Activated T-helper 1 cell treated with anti-CD3 and anti-CD28 coated beads, Interleukin-12 subunit alpha, Interleukin-12 subunit beta, Interleukin-2, Interleukin-4 antibody, amounts not matched to agents 30 ng/mL and 10 ng/mL and 1 ng/mL, durations not matched to agents 14 hours and 24 hours and 36 hours (primary cell): ENCODE data around the gene IL3. TPM values are rescaled to one million over a fixed set of nuclear protein-coding genes. Genes with fewer than 3 reads are reported as not detected.

Source experiments
- DNase-seq: peaks from one replicate; pipeline ENCODE4 v3.0.0; 2021; ENCODE audit warnings: low spot score
- H3K27ac Mint-ChIP-seq: one replicate; pipeline ENCODE4 v1.8.0; 2021; ENCODE audit warnings: mild to moderate bottlenecking, mixed read lengths
- H3K27me3 Mint-ChIP-seq: one replicate; pipeline ENCODE4 v1.8.0; 2022; ENCODE audit warnings: mild to moderate bottlenecking, moderate library complexity, mixed read lengths; ENCODE audit not compliant: insufficient read depth
- H3K36me3 Mint-ChIP-seq: one replicate; pipeline ENCODE4 v1.8.0; 2021; ENCODE audit warnings: low read depth, mixed read lengths
- H3K4me1 Mint-ChIP-seq: one replicate; pipeline ENCODE4 v1.8.0; 2021; ENCODE audit warnings: low read depth, mixed read lengths
- H3K4me3 Mint-ChIP-seq: one replicate; pipeline ENCODE4 v1.8.0; 2021; ENCODE audit warnings: mild to moderate bottlenecking, moderate library complexity, mixed read lengths
- H3K9me3 Mint-ChIP-seq: one replicate; pipeline ENCODE4 v1.8.0; 2021; ENCODE audit warnings: mixed read lengths
- intact Hi-C: fragments of 100-400 bp; cut with micrococcal nuclease; formaldehyde crosslinking; loops from one replicate; pipeline ENCODE4 v1.15.1; 2024
- total RNA-seq: library from RNA; stranded (reverse); gene quantifications from 2 replicates; pipeline ENCODE4 v1.2.3, GENCODE V29; 2022

Gene IL3
- total RNA-seq, 1 donor from 2014 or later, result 98.5 TPM

GRCh38 chr5:132019857-132020555 lies 40.4 kb upstream of the IL3 start:
- peak overlapping the region; percentile 50 for H3K4me3 Mint-ChIP-seq

DNA sequence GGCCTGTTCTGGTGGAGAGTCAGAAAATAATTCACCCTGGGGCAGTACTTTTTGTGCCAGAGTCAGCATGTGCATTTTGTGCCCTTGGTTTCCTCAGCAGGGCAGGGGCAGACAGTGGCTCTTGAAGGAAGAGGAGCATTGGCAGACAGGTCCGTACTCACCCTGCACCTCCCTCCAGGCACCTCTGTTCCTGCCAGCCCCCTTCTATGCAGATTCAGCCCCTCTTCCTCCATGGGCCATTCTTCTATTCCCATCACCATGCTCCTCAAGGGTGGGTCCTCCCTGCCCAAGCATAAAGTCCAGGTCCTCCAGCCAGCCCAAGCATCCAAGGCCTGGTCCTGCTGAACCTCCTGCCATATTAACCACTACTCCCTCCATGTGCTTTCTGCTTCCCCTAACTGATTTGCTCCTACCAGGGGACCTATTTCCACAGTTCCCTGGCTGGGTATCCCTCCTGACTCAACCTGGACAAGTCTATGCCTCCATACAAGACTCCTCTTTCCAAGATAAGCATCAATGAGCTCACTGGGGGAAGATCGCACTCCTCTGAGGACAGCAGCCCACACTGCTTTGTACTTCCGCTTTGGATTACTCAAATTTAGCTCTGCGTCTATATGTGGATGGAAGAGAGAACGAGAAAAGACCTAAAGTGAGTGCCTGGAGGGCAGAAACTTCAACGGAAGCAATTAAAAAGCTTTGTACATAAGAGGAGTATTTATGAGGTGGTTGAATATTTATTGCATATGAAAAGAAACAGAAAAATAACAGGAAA lies 39.7 kb upstream of the IL3 start:
- H3K4me3 Mint-ChIP-seq, result peak overlapping the region; percentile 50
- H3K9me3 Mint-ChIP-seq, result no peaks in the 10 kb centered on the region
- peak overlapping the region; percentile 92 for H3K27ac Mint-ChIP-seq
- H3K36me3 Mint-ChIP-seq, result no peaks in the 10 kb centered on the region
- H3K4me1 Mint-ChIP-seq, result peaks cover 51% of the 10 kb centered on the region
- intact Hi-C loops, result loop anchor here (1.0 to 10.0 kb wide), 11 partner anchors 9 to 846 kb away; partner anchors contain the start of genes ACSL6, FNIP1, LYRM7 and RAPGEF6
- DNase-seq, result no peak
- H3K27me3 Mint-ChIP-seq, result peaks cover 41% of the 10 kb centered on the region

More at GRCh38 chr5:132019857-132020555, 40.4 kb upstream of the IL3 start:
- H3K27ac Mint-ChIP-seq, result peak overlapping the region; percentile 92
- H3K27me3 Mint-ChIP-seq, result peaks cover 48% of the 10 kb centered on the region
- no peaks in the 10 kb centered on the region for H3K9me3 Mint-ChIP-seq
- H3K4me1 Mint-ChIP-seq, result peaks cover 51% of the 10 kb centered on the region
- H3K36me3 Mint-ChIP-seq, result no peaks in the 10 kb centered on the region
- peak; percentile 85 for DNase-seq
- intact Hi-C loops, result loop anchor here (1.0 to 10.0 kb wide), 11 partner anchors 9 to 845 kb away; partner anchors contain the start of genes ACSL6, FNIP1, LYRM7 and RAPGEF6

DNA sequence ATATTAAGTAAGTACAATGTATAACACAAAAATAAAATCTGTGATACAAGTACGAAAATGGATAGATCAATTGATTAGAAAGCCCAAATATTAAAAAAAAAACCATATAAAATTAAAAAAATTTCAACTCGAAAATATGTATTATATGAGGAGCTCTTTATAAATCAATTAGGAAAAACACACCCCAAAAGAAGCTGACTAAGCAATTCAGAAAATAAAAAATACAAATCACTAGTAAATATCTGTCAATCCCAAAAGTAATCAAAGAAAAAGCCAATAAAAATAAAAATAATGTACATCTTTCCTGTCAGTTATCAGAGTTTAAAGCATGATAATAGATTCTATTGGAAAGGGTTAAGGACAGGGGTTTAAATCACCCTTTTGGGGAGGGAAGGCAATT lies 38.8 kb upstream of the IL3 start:
- DNase-seq, result no peak
- H3K27me3 Mint-ChIP-seq, result peaks cover 35% of the 10 kb centered on the region

DNA sequence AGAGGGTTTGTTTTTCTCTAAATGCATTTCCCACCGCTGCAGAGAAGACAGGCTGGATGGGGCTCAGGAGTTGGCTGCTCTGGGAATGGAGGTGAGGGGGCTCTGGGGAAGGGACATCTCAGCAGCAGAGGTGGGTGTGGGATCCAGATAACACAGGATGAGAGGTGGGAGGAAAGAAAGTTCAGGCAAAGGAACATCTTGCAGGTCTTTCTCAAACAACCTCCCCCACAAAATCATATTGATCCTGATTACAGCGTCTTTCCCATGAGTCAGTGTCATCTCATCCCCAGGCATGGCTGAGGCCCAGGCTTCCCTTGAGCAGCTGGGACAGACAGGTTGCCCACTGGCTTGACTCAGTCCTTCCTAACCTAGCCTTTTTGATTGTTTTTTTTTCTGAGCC lies 37.7 kb upstream of the IL3 start:
- Mint-ChIP-seq H3K9me3 (no peaks in the 10 kb centered on the region), H3K27ac (no peak overlapping the region), H3K36me3 (no peaks in the 10 kb centered on the region), H3K4me1 (peaks cover 32% of the 10 kb centered on the region), H3K27me3 (peaks cover 25% of the 10 kb centered on the region), H3K4me3 (peak overlapping the region; percentile 41)
- DNase-seq, result no peak
- intact Hi-C loops, result loop anchor here (5.0 to 10.0 kb wide), 4 partner anchors 225 to 848 kb away; partner anchors contain the start of genes FNIP1 and LYRM7

More for the DNA sequence above, 38.8 kb upstream of the IL3 start:
- Mint-ChIP-seq H3K9me3 (no peaks in the 10 kb centered on the region), H3K27ac (peak overlapping the region; percentile 42), H3K4me1 (peaks cover 42% of the 10 kb centered on the region), H3K4me3 (no peak overlapping the region), H3K36me3 (no peaks in the 10 kb centered on the region)
- intact Hi-C loops, result loop anchor here (2.0 to 10.0 kb wide), 6 partner anchors 224 to 847 kb away; partner anchors contain the start of genes FNIP1, LYRM7 and RAPGEF6

DNA sequence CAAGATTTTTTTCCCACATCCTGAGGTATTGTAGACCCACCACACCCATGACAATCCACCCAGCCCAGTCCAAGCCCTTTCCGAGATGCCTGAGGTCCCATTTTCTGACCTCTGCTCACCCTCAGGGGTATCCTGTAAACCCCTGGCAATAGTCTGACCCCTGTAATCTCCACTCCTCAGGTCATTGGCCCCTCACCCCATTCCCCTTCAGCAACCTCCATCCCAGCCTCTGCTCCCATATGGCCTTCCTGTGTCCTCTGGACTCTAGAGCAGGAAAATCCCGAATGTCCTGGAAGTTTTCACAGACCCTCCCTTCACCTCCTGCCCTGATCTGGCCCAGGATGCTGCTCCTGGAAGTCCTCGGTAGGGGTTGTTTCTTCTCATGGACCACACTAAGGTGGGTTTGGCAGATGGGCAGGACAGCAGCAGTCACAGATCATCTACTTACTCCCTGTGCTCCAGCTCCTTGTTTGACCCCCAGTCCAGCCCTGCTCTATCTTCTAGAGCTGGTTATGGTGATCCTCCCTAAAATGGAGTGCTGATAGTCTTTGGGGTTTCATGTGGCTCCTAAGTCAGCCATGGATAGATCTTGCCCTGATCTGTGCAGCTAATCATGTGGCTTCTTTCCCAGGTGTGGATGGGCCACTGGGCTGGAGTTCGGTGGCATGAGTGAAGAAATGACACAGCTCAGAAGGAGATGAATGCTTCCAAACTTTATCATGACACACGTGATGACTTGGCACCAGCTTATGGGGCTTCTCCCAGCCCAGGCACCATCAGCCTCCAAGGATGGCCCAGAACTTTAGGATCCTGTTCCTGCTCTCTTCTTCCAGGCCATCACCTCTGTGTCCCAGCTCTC lies 37.0 kb upstream of the IL3 start:
- H3K9me3 Mint-ChIP-seq, result no peaks in the 10 kb centered on the region
- peak overlapping the region; percentile 41 for H3K4me3 Mint-ChIP-seq
- no peak overlapping the region for H3K27ac Mint-ChIP-seq

DNA sequence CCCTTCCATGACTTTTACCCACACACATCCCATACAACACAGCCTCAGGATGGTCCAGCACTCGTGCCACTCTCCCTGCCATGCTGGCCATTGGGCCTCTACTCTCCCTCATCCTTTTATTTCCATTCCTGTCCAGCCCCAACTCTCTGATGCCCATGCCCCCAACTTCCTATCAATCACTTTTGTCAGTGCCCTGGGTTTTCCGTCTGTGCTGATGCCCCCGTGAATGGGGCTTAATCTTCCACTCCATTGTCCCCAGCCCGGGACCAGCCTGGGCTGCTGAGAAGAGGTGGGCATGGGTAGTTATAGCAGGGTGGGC lies 36.4 kb upstream of the IL3 start:
- intact Hi-C loops, result loop anchor here (5.0 to 10.0 kb wide), 4 partner anchors 227 to 849 kb away; partner anchors contain the start of genes FNIP1 and LYRM7
- H3K27me3 Mint-ChIP-seq, result peaks cover 14% of the 10 kb centered on the region
- H3K4me3 Mint-ChIP-seq, result no peak overlapping the region
- no peak for DNase-seq
- H3K4me1 Mint-ChIP-seq, result peaks cover 22% of the 10 kb centered on the region
- H3K9me3 Mint-ChIP-seq, result no peaks in the 10 kb centered on the region
- no peak overlapping the region for H3K27ac Mint-ChIP-seq
- H3K36me3 Mint-ChIP-seq, result no peaks in the 10 kb centered on the region

More for the DNA sequence above, 37.0 kb upstream of the IL3 start:
- Mint-ChIP-seq H3K27me3 (peaks cover 19% of the 10 kb centered on the region), H3K4me1 (peaks cover 25% of the 10 kb centered on the region), H3K36me3 (no peaks in the 10 kb centered on the region)
- DNase-seq, result no peak
- intact Hi-C loops, result loop anchor here (5.0 to 10.0 kb wide), 4 partner anchors 226 to 849 kb away; partner anchors contain the start of genes FNIP1 and LYRM7

GRCh38 chr5:132024789-132025402 lies 35.6 kb upstream of the IL3 start:
- Mint-ChIP-seq H3K9me3 (no peaks in the 10 kb centered on the region), H3K36me3 (no peaks in the 10 kb centered on the region), H3K27ac (no peak overlapping the region), H3K4me1 (peaks cover 15% of the 10 kb centered on the region), H3K27me3 (peaks cover 15% of the 10 kb centered on the region), H3K4me3 (no peak overlapping the region)
- intact Hi-C loops, result loop anchor here (5.0 to 10.0 kb wide), 4 partner anchors 228 to 850 kb away; partner anchors contain the start of genes FNIP1 and LYRM7
- no peak for DNase-seq

- intact Hi-C loops, result loop anchor here (10.0 kb wide), 1 partner anchor 851 kb away; the partner anchor contains the start of gene LYRM7
- Mint-ChIP-seq H3K9me3 (no peaks in the 10 kb centered on the region), H3K4me1 (peaks cover 10% of the 10 kb centered on the region), H3K27ac (no peak overlapping the region), H3K4me3 (no peak overlapping the region), H3K27me3 (peaks cover 18% of the 10 kb centered on the region), H3K36me3 (no peaks in the 10 kb centered on the region)
- no peak for DNase-seq
These were observed 35.0 kb upstream of the IL3 start for GRCh38 chr5:132025403-132025971.

DNA sequence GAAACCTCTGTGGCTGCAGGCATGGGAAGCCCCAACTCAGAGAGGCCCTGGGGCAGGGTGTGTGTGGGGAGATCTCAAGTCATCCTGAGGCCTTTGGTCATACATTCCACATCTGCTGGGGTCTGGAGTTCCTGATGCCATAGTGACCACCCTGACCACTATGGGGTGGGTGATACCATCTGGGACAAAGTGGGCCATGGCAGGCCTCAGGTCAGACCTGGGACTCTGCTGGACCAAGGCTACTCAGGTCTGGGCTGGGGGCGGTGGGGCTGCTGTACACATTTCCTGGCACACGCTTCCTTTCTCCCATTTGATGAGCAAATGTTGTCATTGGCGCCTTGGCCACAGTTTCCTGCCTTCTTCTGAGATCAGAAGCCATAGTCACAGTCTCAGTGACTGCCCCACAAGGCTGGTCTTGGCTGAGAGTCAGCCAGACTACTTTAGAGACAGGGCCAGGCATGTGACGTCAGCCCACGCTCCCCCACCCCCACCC lies 33.9 kb upstream of the IL3 start:
- Mint-ChIP-seq H3K27ac (no peak overlapping the region), H3K4me1 (no peaks in the 10 kb centered on the region), H3K27me3 (peaks cover 22% of the 10 kb centered on the region), H3K36me3 (no peaks in the 10 kb centered on the region), H3K4me3 (no peak overlapping the region), H3K9me3 (no peaks in the 10 kb centered on the region)
- intact Hi-C loops, result loop anchor here (10.0 kb wide), 1 partner anchor 852 kb away; the partner anchor contains the start of gene LYRM7
- peak; percentile 52 for DNase-seq

GRCh38 chr5:132027027-132027426 lies 33.4 kb upstream of the IL3 start:
- peak overlapping the region; percentile 5 for H3K4me3 Mint-ChIP-seq

GRCh38 chr5:132029609-132030330 lies 30.7 kb upstream of the IL3 start:
- no peak overlapping the region for H3K27ac Mint-ChIP-seq
- intact Hi-C loops, result loop anchor here (10.0 kb wide), 1 partner anchor 855 kb away; the partner anchor contains the start of gene LYRM7
- peaks cover 17% of the 10 kb centered on the region for H3K9me3 Mint-ChIP-seq
- peaks cover 31% of the 10 kb centered on the region for H3K27me3 Mint-ChIP-seq
- no peaks in the 10 kb centered on the region for H3K4me1 Mint-ChIP-seq
- H3K4me3 Mint-ChIP-seq, result no peak overlapping the region
- no peak for DNase-seq
- peaks cover 4% of the 10 kb centered on the region for H3K36me3 Mint-ChIP-seq

More at GRCh38 chr5:132027027-132027426, 33.4 kb upstream of the IL3 start:
- peak overlapping the region; percentile 73 for H3K27ac Mint-ChIP-seq
- H3K4me1 Mint-ChIP-seq, result no peaks in the 10 kb centered on the region
- peaks cover 19% of the 10 kb centered on the region for H3K27me3 Mint-ChIP-seq
- DNase-seq, result no peak
- H3K36me3 Mint-ChIP-seq, result no peaks in the 10 kb centered on the region
- intact Hi-C loops, result loop anchor here (10.0 kb wide), 1 partner anchor 852 kb away; the partner anchor contains the start of gene LYRM7
- no peaks in the 10 kb centered on the region for H3K9me3 Mint-ChIP-seq
